Natural killer cell (primary cell): ENCODE data around the gene LAMA4. TPM values are rescaled to one million over a fixed set of nuclear protein-coding genes. Genes with fewer than 3 reads are reported as not detected.

ENCODE experiments used
- ATAC-seq, 3 donors: fragments of 150-1000 bp in 2 of 3; fragments of 200-7000 bp in 1 of 3; cut with Tn5 transposase; 1 replicate in 1 of 3; 2 replicates in 2 of 3; pipeline ENCODE4 v1.10.0; 2021; ENCODE audit warnings: mild to moderate bottlenecking in 2 of 3, moderate library complexity in 2 of 3
- DNase-seq, 2 donors: peaks; one replicate each; pipeline versions ENCODE4 v3.0.0 to v3.0.0-alpha.2; 2013 to 2021; ENCODE audit warnings: mixed read lengths in 1 of 2
- H3K27ac ChIP-seq: one replicate; pipeline ENCODE4 v1.5.1; 2013; ENCODE audit warnings: mild to moderate bottlenecking, low read length
- H3K27me3 ChIP-seq: one replicate; pipeline ENCODE4 v1.6.1; 2013; ENCODE audit warnings: low read length; ENCODE audit not compliant: control insufficient read depth, insufficient read depth
- H3K36me3 ChIP-seq: one replicate; pipeline ENCODE4 v1.6.1; 2013; ENCODE audit warnings: low read length; ENCODE audit not compliant: control insufficient read depth, insufficient read depth
- H3K4me1 ChIP-seq: one replicate; pipeline ENCODE4 v1.6.1; 2013; ENCODE audit warnings: low read length; ENCODE audit not compliant: control insufficient read depth, insufficient read depth
- H3K4me3 ChIP-seq: one replicate; pipeline ENCODE4 v1.5.1; 2013; ENCODE audit warnings: low read length
- H3K9me3 ChIP-seq: one replicate; pipeline ENCODE4 v1.6.1; 2013; ENCODE audit warnings: low read length; ENCODE audit not compliant: control insufficient read depth, insufficient read depth
- H3K27ac Mint-ChIP-seq, 2 donors: one replicate each; pipeline ENCODE4 v1.8.0; 2022; ENCODE audit warnings: mild to moderate bottlenecking in 2 of 2, mixed read lengths in 2 of 2, moderate library complexity in 1 of 2
- H3K27me3 Mint-ChIP-seq, 2 donors: one replicate each; pipeline ENCODE4 v1.8.0; 2022; ENCODE audit warnings: low read depth in 2 of 2, mixed read lengths in 2 of 2
- H3K36me3 Mint-ChIP-seq: one replicate; pipeline ENCODE4 v1.8.0; 2022; ENCODE audit warnings: mixed read lengths
- H3K4me1 Mint-ChIP-seq, 2 donors: one replicate each; pipeline ENCODE4 v1.8.0; 2022; ENCODE audit warnings: mixed read lengths in 2 of 2
- H3K4me3 Mint-ChIP-seq: one replicate; pipeline ENCODE4 v1.8.0; 2022; ENCODE audit warnings: mild to moderate bottlenecking, moderate library complexity, mixed read lengths
- H3K9me3 Mint-ChIP-seq, 2 donors: one replicate each; pipeline ENCODE4 v1.8.0; 2022; ENCODE audit warnings: mixed read lengths in 2 of 2
- CTCF ChIP-seq: fragments of 200-600 bp; IDR thresholded peaks from one replicate; pipeline ENCODE4 v1.8.0; 2022; ENCODE audit warnings: antibody characterized with exemption
- WGBS: methylation state at CpG from one replicate; pipeline ENCODE4 v1.1.7; 2013; ENCODE audit warnings: missing lambda C conversion rate; ENCODE audit not compliant: insufficient coverage; 5-methylcytosine and 5-hydroxymethylcytosine counted together
- intact Hi-C: fragments of 100-400 bp; cut with micrococcal nuclease; formaldehyde crosslinking; loops from one replicate; pipeline ENCODE4 v1.14.2; 2022
- total RNA-seq, 4 donors: library from RNA; stranded (reverse); fragments of 120-200 nt in 1 of 4; gene quantifications; one replicate each; pipeline versions ENCODE4 v1.2.3 to v1.2.4, GENCODE V29; 2013 to 2022

Gene LAMA4
- total RNA-seq, 3 donors from 2014 or later (not counting 1 experiment from before 2014, with no cell fraction given): not detected

- Histone ChIP-seq H3K4me3 (no peak overlapping the region), H3K27me3 (peaks cover 20% of the 10 kb centered on the region), H3K9me3 (no peaks in the 10 kb centered on the region), H3K27ac (no peak overlapping the region), H3K4me1 (no peaks in the 10 kb centered on the region), H3K36me3 (no peaks in the 10 kb centered on the region)
- no CpG with 5 or more reads among the region's 1 CpG for WGBS
- DNase-seq (no peak), ATAC-seq (no peak)
- Mint-ChIP-seq H3K36me3 (no peaks in the 10 kb centered on the region), H3K9me3 (no peaks in the 10 kb centered on the region), H3K4me3 (no peak overlapping the region), H3K27ac (no peak overlapping the region), H3K4me1 (no peaks in the 10 kb centered on the region), H3K27me3 (peaks cover 45 to 79% of the 10 kb centered on the region in 2 donors)
- intact Hi-C loops: no loop called here
- TF ChIP-seq CTCF: no peak
Observed at GRCh38 chr6:112298816-112299281, 44.5 kb upstream of the LAMA4 start.

- H3K9me3 ChIP-seq: no peaks in the 10 kb centered on the region
- Mint-ChIP-seq H3K36me3 (no peaks in the 10 kb centered on the region), H3K27me3 (peaks cover 44 to 79% of the 10 kb centered on the region in 2 donors), H3K9me3 (no peaks in the 10 kb centered on the region), H3K4me3 (no peak overlapping the region), H3K27ac (no peak overlapping the region), H3K4me1 (no peaks in the 10 kb centered on the region)
- H3K4me1 ChIP-seq: no peaks in the 10 kb centered on the region
- H3K4me3 ChIP-seq: no peak overlapping the region
- DNase-seq (no peak), ATAC-seq (no peak)
- WGBS: 87% methylated on average over 5 of the region's 7 CpGs
- H3K27ac ChIP-seq: no peak overlapping the region
- TF ChIP-seq CTCF: no peak
- intact Hi-C loops: no loop called here
- H3K27me3 ChIP-seq: peaks cover 17% of the 10 kb centered on the region
- H3K36me3 ChIP-seq: no peaks in the 10 kb centered on the region
Observed at GRCh38 chr6:112298021-112298745, 43.8 kb upstream of the LAMA4 start.

GRCh38 chr6:112296694-112297093 lies 42.3 kb upstream of the LAMA4 start:
- Mint-ChIP-seq H3K36me3 (no peaks in the 10 kb centered on the region), H3K4me1 (peaks cover 0 to 4% of the 10 kb centered on the region in 2 donors), H3K27me3 (peaks cover 54 to 75% of the 10 kb centered on the region in 2 donors), H3K27ac (no peak overlapping the region), H3K9me3 (no peaks in the 10 kb centered on the region), H3K4me3 (no peak overlapping the region)
- intact Hi-C loops: no loop called here
- H3K9me3 ChIP-seq: no peaks in the 10 kb centered on the region
- no peak overlapping the region for H3K27ac ChIP-seq
- no peaks in the 10 kb centered on the region for H3K4me1 ChIP-seq
- H3K36me3 ChIP-seq: no peaks in the 10 kb centered on the region
- peaks cover 29% of the 10 kb centered on the region for H3K27me3 ChIP-seq
- ATAC-seq (no peak), DNase-seq (no peak)
- no peak for TF ChIP-seq CTCF
- H3K4me3 ChIP-seq: no peak overlapping the region

- H3K27me3 Mint-ChIP-seq: peaks cover 58 to 76% of the 10 kb centered on the region in 2 donors
Observed at GRCh38 chr6:112296122-112296521, 41.8 kb upstream of the LAMA4 start.

More at GRCh38 chr6:112296122-112296521, 41.8 kb upstream of the LAMA4 start:
- no peak overlapping the region for H3K27ac Mint-ChIP-seq
- DNase-seq (no peak), ATAC-seq (peak in 1 of 3 donors; percentile 43)
- peak; percentile 10 for TF ChIP-seq CTCF
- H3K4me1 Mint-ChIP-seq: peaks cover 0 to 7% of the 10 kb centered on the region in 2 donors
- H3K9me3 Mint-ChIP-seq: no peaks in the 10 kb centered on the region
- 89% methylated on average over 2 of the region's 2 CpGs for WGBS
- Histone ChIP-seq H3K27ac (no peak overlapping the region), H3K36me3 (no peaks in the 10 kb centered on the region), H3K4me3 (no peak overlapping the region), H3K4me1 (no peaks in the 10 kb centered on the region), H3K9me3 (no peaks in the 10 kb centered on the region), H3K27me3 (peaks cover 35% of the 10 kb centered on the region)
- no peak overlapping the region for H3K4me3 Mint-ChIP-seq
- H3K36me3 Mint-ChIP-seq: no peaks in the 10 kb centered on the region
- intact Hi-C loops: no loop called here
